Endothelial cell of umbilical vein (primary cell): ENCODE measurements around the gene FTHL17. TPM values are rescaled to one million over a fixed set of nuclear protein-coding genes. Genes with fewer than 3 reads are reported as not detected.

Experiments used
- BruUV-seq: library from RNA; stranded (reverse); fragments of 400-500 nt; replicated peaks from 2 replicates; lab custom pipeline; 2021; lab: Mats Ljungman, UMichigan
- CTCF ChIA-PET: fragments of 300-600, 350-600 bp; sonication (Branson Sonifier 250); formaldehyde crosslinking; loops from one replicate; lab custom pipeline; 2021; ENCODE audit warnings: antibody characterized with exemption, inconsistent platforms; lab: Charles Lee
- POLR2A ChIA-PET: fragments of 300-600, 350-600 bp; sonication (Branson Sonifier 250); formaldehyde crosslinking; loops from one replicate; lab custom pipeline; 2021; ENCODE audit warnings: antibody characterized with exemption, inconsistent platforms; lab: Charles Lee
- DNase-seq: peaks from one replicate; pipeline ENCODE4 v3.0.0-alpha.2; 2011; ENCODE audit warnings: low read depth, low spot score
- FAIRE-seq: peaks from 2 replicates; lab custom pipeline; 2011; peaks lifted over from hg19 to GRCh38; lab: Jason Lieb, UNC
- H2AFZ ChIP-seq: 2 replicates; pipeline ENCODE4 v1.6.0; 2012; ENCODE audit warnings: low read depth, low read length, control low read depth, inconsistent platforms
- H3K27ac ChIP-seq: 2 replicates; pipeline ENCODE4 v1.5.1; 2011; ENCODE audit warnings: low read depth, mild to moderate bottlenecking, control low read depth, low read length, moderate library complexity; ENCODE audit not compliant: insufficient read depth
- H3K27me3 ChIP-seq, 2 experiments: 2 replicates each; pipeline versions ENCODE4 v1.6.0 to v1.6.1; 2011; ENCODE audit warnings: low read length in 2 of 2, mixed read lengths in 1 of 2; ENCODE audit not compliant: control insufficient read depth in 2 of 2, insufficient read depth in 2 of 2
- H3K36me3 ChIP-seq, 2 experiments: 2 replicates in 1 of 2; 3 replicates in 1 of 2; pipeline ENCODE4 v1.5.1; 2011; ENCODE audit warnings: low read length in 2 of 2, mild to moderate bottlenecking in 1 of 2, moderate library complexity in 1 of 2; ENCODE audit not compliant: control insufficient read depth in 2 of 2, insufficient read depth in 2 of 2; ENCODE audit errors: extremely low read depth in 1 of 2
- H3K4me1 ChIP-seq: 3 replicates; pipeline ENCODE4 v1.5.1; 2011; ENCODE audit warnings: mild to moderate bottlenecking, low read length; ENCODE audit not compliant: control insufficient read depth, insufficient read depth; ENCODE audit errors: extremely low read depth
- H3K4me2 ChIP-seq: 2 replicates; pipeline ENCODE4 v1.6.1; 2011; ENCODE audit warnings: low read length, control low read depth, mixed read lengths; ENCODE audit not compliant: insufficient read depth
- H3K4me3 ChIP-seq, 3 experiments: fragments of 200-600 bp in 1 of 3; sonication (generic), shearing (Covaris generic) in 1 of 3; replicated peaks in 1 of 3; 2 replicates each; pipeline ENCODE4 v1.5.1; 2011 to 2016; ENCODE audit warnings: control low read depth in 3 of 3, low read length in 3 of 3, mild to moderate bottlenecking in 2 of 3, inconsistent platforms in 1 of 3, low read depth in 1 of 3, moderate library complexity in 1 of 3; ENCODE audit not compliant: insufficient read depth in 1 of 3
- H3K79me2 ChIP-seq: 2 replicates; pipeline ENCODE4 v1.6.0; 2012; ENCODE audit warnings: low read length, inconsistent platforms; ENCODE audit not compliant: control insufficient read depth, insufficient read depth
- H3K9ac ChIP-seq: replicated peaks from 2 replicates; pipeline ENCODE3; 2011; ENCODE audit warnings: low read length, control low read depth; ENCODE audit not compliant: insufficient read depth; ENCODE audit errors: extremely low read depth
- H3K9me1 ChIP-seq: replicated peaks from 3 replicates; pipeline ENCODE4 v1.6.0; 2011; ENCODE audit warnings: mild to moderate bottlenecking, low read length; ENCODE audit not compliant: control insufficient read depth, insufficient read depth; ENCODE audit errors: extremely low read depth
- H3K9me3 ChIP-seq: replicated peaks from 2 replicates; pipeline ENCODE4 v1.5.1; 2012; ENCODE audit warnings: low read length, inconsistent platforms; ENCODE audit not compliant: control insufficient read depth, insufficient read depth
- H4K20me1 ChIP-seq: replicated peaks from 2 replicates; pipeline ENCODE3; 2011; ENCODE audit warnings: mild to moderate bottlenecking, low read length; ENCODE audit not compliant: control insufficient read depth, insufficient read depth; ENCODE audit errors: extremely low read depth
- EZH2 ChIP-seq: IDR thresholded peaks from 2 replicates; pipeline ENCODE4 v1.6.1; 2012; ENCODE audit warnings: borderline replicate concordance, low read depth, mild to moderate bottlenecking, moderate library complexity, low read length, inconsistent platforms; ENCODE audit not compliant: severe bottlenecking
- FOS ChIP-seq: IDR thresholded peaks from 2 replicates; pipeline ENCODE4 v1.6.1; 2011; ENCODE audit warnings: mild to moderate bottlenecking, low read length, moderate library complexity, borderline replicate concordance; ENCODE audit not compliant: insufficient read depth
- GATA2 ChIP-seq: IDR thresholded peaks from 2 replicates; pipeline ENCODE4 v1.7.0; 2011; ENCODE audit warnings: low read depth, mild to moderate bottlenecking, moderate library complexity, mixed read lengths, low read length; ENCODE audit not compliant: insufficient read length, insufficient read depth
- JUN ChIP-seq: IDR thresholded peaks from 2 replicates; pipeline ENCODE4 v1.6.1; 2011; ENCODE audit warnings: borderline replicate concordance, low read depth; ENCODE audit not compliant: insufficient read length, insufficient read depth
- MYC ChIP-seq: IDR thresholded peaks from one replicate; pipeline ENCODE4 v1.6.1; 2011; ENCODE audit warnings: mild to moderate bottlenecking, low read depth, low read length
- POLR2A ChIP-seq: IDR thresholded peaks from 2 replicates; pipeline ENCODE4 v1.6.1; 2012; ENCODE audit warnings: low read depth, mild to moderate bottlenecking, control low read depth, low read length
- POLR2AphosphoS5 ChIP-seq: IDR thresholded peaks from 2 replicates; pipeline ENCODE4 v1.6.1; 2012; ENCODE audit warnings: low read depth, mild to moderate bottlenecking, control low read depth, low read length, moderate library complexity; ENCODE audit not compliant: insufficient read depth
- dilution Hi-C: fragments of 300-500 bp; cut with MboI; formaldehyde crosslinking; loops from one replicate; pipeline ENCODE4 v1.15.0; 2019; ENCODE audit warnings: low sequenced_read_pairs; ENCODE audit not compliant: extremely low pct_ligation_motif_present
- intact Hi-C: fragments of 100-400 bp; cut with micrococcal nuclease; formaldehyde crosslinking; loops from one replicate; pipeline ENCODE4 v1.10.0; 2022
- polyA plus RNA-seq, 4 experiments: library from polyadenylated mRNA; depleted of rRNA in 3 of 4; stranded (reverse) in 3 of 4; unstranded in 1 of 4; fragments of >200 nt; gene quantifications; 2 replicates each; pipeline versions ENCODE4 v1.2.1 to v1.2.3, GENCODE V29; 2011 to 2012; ENCODE audit warnings: missing spikeins in 1 of 4
- total RNA-seq: library from RNA; stranded (reverse); gene quantifications from 2 replicates; pipeline ENCODE4 v1.2.3, GENCODE V29; 2021
- TF ChIP-seq, protein P1 (sequence below), 2 donors: IDR thresholded peaks; 1 replicate in 1 of 2; 2 replicates in 1 of 2; pipeline ENCODE4 v1.5.1; 2011; ENCODE audit warnings: low read length in 2 of 2, mild to moderate bottlenecking in 2 of 2, moderate library complexity in 2 of 2, control low read depth in 1 of 2, inconsistent platforms in 1 of 2, low read depth in 1 of 2; ENCODE audit not compliant: insufficient read depth in 1 of 2; ENCODE audit errors: extremely low read depth in 1 of 2
- TF ChIP-seq, protein P2 (sequence below): IDR thresholded peaks from 2 replicates; pipeline ENCODE4 v1.6.1; 2011; ENCODE audit not compliant: insufficient read depth, insufficient read length

Gene FTHL17
- total and polyA plus RNA-seq, 2 donors (not counting 3 experiments of a cell fraction or from before 2014, with no cell fraction given) = not detected

GRCh38 chrX:31057691-31058090, 14.2 kb downstream of the FTHL17 start:
- intact Hi-C loops (no loop called here), dilution Hi-C loops (no loop called here)
- POLR2A ChIA-PET = no interaction called here
- Histone ChIP-seq H3K36me3 (no peaks in the 10 kb centered on the region), H3K4me2 (no peak overlapping the region), H3K27ac (no peak overlapping the region), H3K4me3 (no peak overlapping the region), H3K79me2 (no peaks in the 10 kb centered on the region), H4K20me1 (no peaks in the 10 kb centered on the region), H3K9ac (no peak overlapping the region), H3K4me1 (no peaks in the 10 kb centered on the region), H2AFZ (no peak overlapping the region), H3K27me3 (no peaks in the 10 kb centered on the region), H3K9me1 (no peaks in the 10 kb centered on the region), H3K9me3 (no peaks in the 10 kb centered on the region)
- TF ChIP-seq POLR2A = no peak
- TF ChIP-seq FOS = no peak
- TF ChIP-seq, protein P1, sequence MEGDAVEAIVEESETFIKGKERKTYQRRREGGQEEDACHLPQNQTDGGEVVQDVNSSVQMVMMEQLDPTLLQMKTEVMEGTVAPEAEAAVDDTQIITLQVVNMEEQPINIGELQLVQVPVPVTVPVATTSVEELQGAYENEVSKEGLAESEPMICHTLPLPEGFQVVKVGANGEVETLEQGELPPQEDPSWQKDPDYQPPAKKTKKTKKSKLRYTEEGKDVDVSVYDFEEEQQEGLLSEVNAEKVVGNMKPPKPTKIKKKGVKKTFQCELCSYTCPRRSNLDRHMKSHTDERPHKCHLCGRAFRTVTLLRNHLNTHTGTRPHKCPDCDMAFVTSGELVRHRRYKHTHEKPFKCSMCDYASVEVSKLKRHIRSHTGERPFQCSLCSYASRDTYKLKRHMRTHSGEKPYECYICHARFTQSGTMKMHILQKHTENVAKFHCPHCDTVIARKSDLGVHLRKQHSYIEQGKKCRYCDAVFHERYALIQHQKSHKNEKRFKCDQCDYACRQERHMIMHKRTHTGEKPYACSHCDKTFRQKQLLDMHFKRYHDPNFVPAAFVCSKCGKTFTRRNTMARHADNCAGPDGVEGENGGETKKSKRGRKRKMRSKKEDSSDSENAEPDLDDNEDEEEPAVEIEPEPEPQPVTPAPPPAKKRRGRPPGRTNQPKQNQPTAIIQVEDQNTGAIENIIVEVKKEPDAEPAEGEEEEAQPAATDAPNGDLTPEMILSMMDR (IDR thresholded peaks at IDR 0.05; ENCODE audit: extremely low read depth in 1 of 2, insufficient read depth in 1 of 2, low read depth in 1 of 2, low read length in 2 of 2) = no peak
- TF ChIP-seq POLR2AphosphoS5 = no peak
- TF ChIP-seq EZH2 = no peak
- TF ChIP-seq JUN = no peak
- TF ChIP-seq GATA2 = no peak
- TF ChIP-seq MYC = no peak
- TF ChIP-seq, protein P2, sequence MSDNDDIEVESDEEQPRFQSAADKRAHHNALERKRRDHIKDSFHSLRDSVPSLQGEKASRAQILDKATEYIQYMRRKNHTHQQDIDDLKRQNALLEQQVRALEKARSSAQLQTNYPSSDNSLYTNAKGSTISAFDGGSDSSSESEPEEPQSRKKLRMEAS = no peak
- CTCF ChIA-PET = no interaction called here
- FAIRE-seq = peak; percentile 24
- DNase-seq = no peak
- BruUV-seq = no TSS peak
